Activated CD8-positive, alpha-beta memory T cell treated with anti-CD3 and anti-CD28 coated beads for 48 hours (primary cell): Measurements from ENCODE around the gene HOOK2.
A peak's percentile ranks its signal among the peaks of the same experiment; 100 is the strongest.

Experiments used
- DNase-seq, 3 experiments: peaks; one replicate each; pipeline ENCODE4 v3.0.0-alpha.2; 2020; ENCODE audit warnings: low read depth in 2 of 3, low spot score in 2 of 3

HOOK2 gene

GRCh38 chr19:12793290-12794195 is 18.2 kb upstream of the HOOK2 start:
- DNase-seq = peak; percentile 81 to 96 (median 94)

GRCh38 chr19:12792853-12793289 is 17.5 kb upstream of the HOOK2 start:
- no peak for DNase-seq

- no peak for DNase-seq
Measured at GRCh38 chr19:12792051-12792852, 16.9 kb upstream of the HOOK2 start.

- DNase-seq = peak; percentile 95 to 98 (median 96)
Measured at GRCh38 chr19:12791345-12792050, 16.1 kb upstream of the HOOK2 start, which contains the start of gene JUNB. JUNB (plus strand) TSS chr19:12791486; CDS start chr19:12791772, 286 bp downstream.

GRCh38 chr19:12790628-12791344 is 15.4 kb upstream of the HOOK2 start:
- DNase-seq = no peak

GRCh38 chr19:12789904-12790619 is 14.7 kb upstream of the HOOK2 start:
- DNase-seq = peak; percentile 91 to 97 (median 93)

- DNase-seq = no peak
Measured at GRCh38 chr19:12789098-12789903, 13.9 kb upstream of the HOOK2 start.

- no peak for DNase-seq
Measured at GRCh38 chr19:12788682-12789097, 13.3 kb upstream of the HOOK2 start.

GRCh38 chr19:12788042-12788681 is 12.8 kb upstream of the HOOK2 start:
- no peak for DNase-seq

GRCh38 chr19:12787458-12787857 is 12.1 kb upstream of the HOOK2 start:
- DNase-seq = no peak

- DNase-seq = no peak
Measured at GRCh38 chr19:12786952-12787351, 11.6 kb upstream of the HOOK2 start.

- DNase-seq = no peak
Measured at GRCh38 chr19:12786141-12786870, 11.0 kb upstream of the HOOK2 start.

- no peak for DNase-seq
Measured at GRCh38 chr19:12785431-12786031, 10.2 kb upstream of the HOOK2 start.

- no peak for DNase-seq
Measured at GRCh38 chr19:12784871-12785430, 9.6 kb upstream of the HOOK2 start.

- DNase-seq = no peak
Measured at GRCh38 chr19:12784394-12784870, 9.1 kb upstream of the HOOK2 start.

GRCh38 chr19:12783849-12784393 is 8.6 kb upstream of the HOOK2 start:
- no peak for DNase-seq
